SK-N-MC (cell line): ENCODE results near the gene S100A12.

ENCODE experiments used
- EZH2 ChIP-seq: fragments of 200-600 bp; sonication (generic); IDR thresholded peaks from one replicate; pipeline ENCODE4 v1.6.1; 2017; ENCODE audit warnings: antibody characterized with exemption
- FOXP2 ChIP-seq: optimal IDR thresholded peaks from 2 replicates; pipeline ENCODE3; 2011; ENCODE audit warnings: mild to moderate bottlenecking, moderate library complexity; ENCODE audit not compliant: insufficient read depth; ENCODE audit errors: extremely low read length, control extremely low read depth
- POLR2AphosphoS5 ChIP-seq: IDR thresholded peaks from 2 replicates; pipeline ENCODE4 v1.6.1; 2012; ENCODE audit warnings: mild to moderate bottlenecking, low read depth, low read length, borderline replicate concordance

DNA sequence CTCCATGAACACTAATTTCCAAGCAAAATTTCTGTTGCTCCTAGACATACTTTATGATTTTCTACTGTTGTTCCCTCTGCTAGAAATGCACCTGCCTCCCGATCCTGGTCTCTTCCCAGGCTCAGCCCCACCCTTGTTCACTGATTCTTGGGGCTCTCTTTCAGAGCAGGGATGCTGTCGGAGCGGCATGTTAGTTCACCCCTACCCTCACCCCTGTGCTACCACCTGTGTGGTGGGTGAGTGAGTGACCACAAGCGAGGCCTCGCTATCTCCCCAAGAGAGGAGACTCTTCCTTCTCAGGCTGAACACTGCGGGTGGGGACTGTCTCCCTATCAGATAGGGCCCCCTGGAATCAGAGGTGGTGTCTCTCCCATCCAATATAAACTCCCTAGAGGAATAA is 20.4 kb upstream of the S100A12 start:
- TF ChIP-seq EZH2 (no peak), POLR2AphosphoS5 (no peak), FOXP2 (no peak)
